Thyroid gland (tissue), 4 donors: ENCODE measurements around the gene PARD3.

Experiments
- POLR2A ChIP-seq, 2 donors: fragments of 450-650 bp; IDR thresholded peaks; one replicate each; pipeline ENCODE4 v1.6.1; 2017; ENCODE audit warnings: antibody characterized with exemption in 2 of 2, mild to moderate bottlenecking in 2 of 2, moderate library complexity in 1 of 2
- TF ChIP-seq, protein P1 (sequence below), 6 experiments: fragments of 200-600 bp in 3 of 6; fragments of 450-650 bp in 3 of 6; sonication (generic) in 3 of 6; IDR thresholded peaks; one replicate each; pipeline ENCODE4 v1.5.1; 2016 to 2019; ENCODE audit warnings: antibody characterized with exemption in 6 of 6, mild to moderate bottlenecking in 2 of 6, inconsistent platforms in 1 of 6, moderate library complexity in 1 of 6

DNA sequence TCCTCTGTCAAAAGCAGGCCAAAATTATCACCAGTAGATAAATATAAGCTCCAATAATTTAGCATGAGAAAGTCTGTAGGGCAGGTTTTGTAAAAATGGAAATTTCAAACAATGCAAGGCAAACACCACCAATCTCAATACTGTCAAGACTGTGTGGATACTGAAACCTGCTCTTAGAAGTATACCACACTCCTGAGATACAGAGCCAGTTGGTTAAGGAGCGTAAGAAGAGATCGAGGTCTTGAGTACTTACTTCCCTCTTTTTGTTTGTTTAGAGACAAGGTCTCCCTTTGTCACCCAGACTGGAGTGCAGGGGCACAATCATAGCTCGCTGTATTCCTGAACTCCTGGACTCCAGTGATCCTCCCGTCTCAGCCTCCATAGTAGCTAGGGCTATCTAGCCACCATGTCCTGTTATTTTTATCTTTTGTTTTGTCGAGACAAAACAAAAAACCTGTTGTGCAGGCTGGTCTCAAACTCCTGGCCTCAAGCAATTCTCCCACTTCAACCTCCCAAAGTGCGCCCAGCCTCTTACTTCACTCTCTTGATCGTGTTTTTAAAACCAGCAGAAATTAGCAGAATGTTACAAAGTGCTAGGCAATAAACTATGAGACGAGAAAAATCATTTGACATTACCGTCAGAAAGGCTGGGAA, 205.7 kb downstream of the PARD3 start:
- TF ChIP-seq, protein P1, sequence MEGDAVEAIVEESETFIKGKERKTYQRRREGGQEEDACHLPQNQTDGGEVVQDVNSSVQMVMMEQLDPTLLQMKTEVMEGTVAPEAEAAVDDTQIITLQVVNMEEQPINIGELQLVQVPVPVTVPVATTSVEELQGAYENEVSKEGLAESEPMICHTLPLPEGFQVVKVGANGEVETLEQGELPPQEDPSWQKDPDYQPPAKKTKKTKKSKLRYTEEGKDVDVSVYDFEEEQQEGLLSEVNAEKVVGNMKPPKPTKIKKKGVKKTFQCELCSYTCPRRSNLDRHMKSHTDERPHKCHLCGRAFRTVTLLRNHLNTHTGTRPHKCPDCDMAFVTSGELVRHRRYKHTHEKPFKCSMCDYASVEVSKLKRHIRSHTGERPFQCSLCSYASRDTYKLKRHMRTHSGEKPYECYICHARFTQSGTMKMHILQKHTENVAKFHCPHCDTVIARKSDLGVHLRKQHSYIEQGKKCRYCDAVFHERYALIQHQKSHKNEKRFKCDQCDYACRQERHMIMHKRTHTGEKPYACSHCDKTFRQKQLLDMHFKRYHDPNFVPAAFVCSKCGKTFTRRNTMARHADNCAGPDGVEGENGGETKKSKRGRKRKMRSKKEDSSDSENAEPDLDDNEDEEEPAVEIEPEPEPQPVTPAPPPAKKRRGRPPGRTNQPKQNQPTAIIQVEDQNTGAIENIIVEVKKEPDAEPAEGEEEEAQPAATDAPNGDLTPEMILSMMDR (IDR thresholded peaks at IDR 0.05) = no peak
- TF ChIP-seq POLR2A (IDR thresholded peaks at IDR 0.05) = no peak
